HEK293T (cell line): ENCODE data around the gene SMPD4.
"Not testable (repeated sequence)": the region's sequence is repeated elsewhere in the genome, so short reads cannot be mapped to it uniquely, and the experiment has no call there.

Source experiments
- ARNT ChIP-seq: fragments of 450-650 bp; IDR thresholded peaks from 2 replicates; pipeline ENCODE4 v1.6.1; 2017; ENCODE audit warnings: mild to moderate bottlenecking
- BHLHE40 ChIP-seq: fragments of 450-650 bp; IDR thresholded peaks from 2 replicates; pipeline ENCODE4 v1.6.1; 2016; ENCODE audit warnings: mild to moderate bottlenecking, moderate library complexity, borderline replicate concordance
- ELF4 ChIP-seq: fragments of 450-650 bp; IDR thresholded peaks from 2 replicates; pipeline ENCODE4 v1.6.1; 2017; ENCODE audit warnings: antibody characterized with exemption
- FOXK2 ChIP-seq: fragments of 450-650 bp; IDR thresholded peaks from 2 replicates; pipeline ENCODE4 v1.6.1; 2016; ENCODE audit warnings: mild to moderate bottlenecking
- FOXM1 ChIP-seq: fragments of 450-650 bp; IDR thresholded peaks from 2 replicates; pipeline ENCODE4 v1.6.1; 2017; ENCODE audit warnings: mild to moderate bottlenecking, borderline replicate concordance
- SP1 ChIP-seq: fragments of 450-650 bp; IDR thresholded peaks from 2 replicates; pipeline ENCODE4 v1.6.1; 2017
- TARDBP ChIP-seq: fragments of 450-650 bp; IDR thresholded peaks from 2 replicates; pipeline ENCODE4 v1.6.1; 2016
- ZNF384 ChIP-seq: fragments of 450-650 bp; IDR thresholded peaks from 2 replicates; pipeline ENCODE4 v1.6.1; 2016

- TF ChIP-seq BHLHE40, ZNF384, FOXM1, ELF4, SP1, ARNT, TARDBP, FOXK2: not testable (repeated sequence)
Measured at GRCh38 chr2:130191319-130191718, 9.9 kb upstream of the SMPD4 start.
